Vagina (tissue), 2 donors: ENCODE results near the gene ATXN1. TPM values are rescaled to one million over a fixed set of nuclear protein-coding genes. Genes with fewer than 3 reads are reported as not detected.

Experiments used
- DNase-seq, 2 donors: peaks; one replicate each; pipeline ENCODE4 v3.0.0-alpha.2; 2017; ENCODE audit errors: extremely low spot score in 2 of 2
- H3K27ac ChIP-seq: fragments of 200-600 bp; sonication (generic); one replicate; pipeline ENCODE4 v1.5.1; 2019
- H3K27me3 ChIP-seq: fragments of 200-600 bp; sonication (generic); one replicate; pipeline ENCODE4 v1.5.1; 2019
- H3K36me3 ChIP-seq, 2 donors: fragments of 200-600 bp; sonication (generic); one replicate each; pipeline ENCODE4 v1.5.1; 2017 to 2019
- H3K4me1 ChIP-seq: fragments of 200-600 bp; sonication (generic); one replicate; pipeline ENCODE4 v1.5.1; 2019
- H3K4me3 ChIP-seq, 2 donors: fragments of 200-600 bp; sonication (generic); 1 replicate in 1 of 2; 2 replicates in 1 of 2; pipeline ENCODE4 v1.5.1; 2016 to 2019
- H3K9me3 ChIP-seq: fragments of 200-600 bp; sonication (generic); one replicate; pipeline ENCODE4 v1.5.1; 2019
- CTCF ChIP-seq, 3 experiments: fragments of 450-650 bp in 2 of 3; fragments of 200-600 bp in 1 of 3; sonication (generic) in 1 of 3; IDR thresholded peaks; one replicate each; pipeline ENCODE4 v1.5.1; 2017 to 2019; ENCODE audit warnings: antibody characterized with exemption in 3 of 3, mild to moderate bottlenecking in 2 of 3, moderate library complexity in 2 of 3
- POLR2A ChIP-seq, 2 donors: fragments of 450-650 bp; IDR thresholded peaks; one replicate each; pipeline ENCODE4 v1.6.1; 2017; ENCODE audit warnings: antibody characterized with exemption in 2 of 2, mild to moderate bottlenecking in 2 of 2, moderate library complexity in 2 of 2
- POLR2AphosphoS5 ChIP-seq, 2 donors: sonication (generic); formaldehyde crosslinking; IDR thresholded peaks; one replicate each; pipeline ENCODE4 v1.9.0; 2017; ENCODE audit warnings: antibody characterized with exemption in 2 of 2, mild to moderate bottlenecking in 2 of 2, low read depth in 1 of 2; ENCODE audit not compliant: insufficient read depth in 1 of 2
- intact Hi-C: fragments of 100-400 bp; cut with DNase I; formaldehyde crosslinking; loops from one replicate; pipeline ENCODE4 v1.15.1; 2023
- total RNA-seq: library from RNA; depleted of rRNA; stranded (reverse); fragments of >200 nt; gene quantifications from one replicate; pipeline ENCODE4 v1.2.3, GENCODE V29; 2016

The ATXN1 gene
- total RNA-seq, 1 donor from 2014 or later = 43.2 TPM

GRCh38 chr6:16367571-16367970 is 393.7 kb downstream of the ATXN1 start:
- H3K27ac ChIP-seq = no peak overlapping the region
- no peak for TF ChIP-seq POLR2A (IDR thresholded peaks at IDR 0.05)
- TF ChIP-seq CTCF (IDR thresholded peaks at IDR 0.05) = no peak
- no peak for TF ChIP-seq POLR2AphosphoS5 (IDR thresholded peaks at IDR 0.05; ENCODE audit: insufficient read depth in 1 of 2, low read depth in 1 of 2)
- H3K4me3 ChIP-seq = no peak overlapping the region
- no peaks in the 10 kb centered on the region for H3K27me3 ChIP-seq
- H3K9me3 ChIP-seq = no peaks in the 10 kb centered on the region
- no peaks in the 10 kb centered on the region for H3K36me3 ChIP-seq
- H3K4me1 ChIP-seq = no peaks in the 10 kb centered on the region
- DNase-seq = no peak
- intact Hi-C loops = no loop called here

GRCh38 chr6:16363749-16364148 is 397.5 kb downstream of the ATXN1 start:
- peaks cover 18% of the 10 kb centered on the region for H3K4me1 ChIP-seq
- no peaks in the 10 kb centered on the region for H3K36me3 ChIP-seq
- TF ChIP-seq POLR2A (IDR thresholded peaks at IDR 0.05) = no peak
- TF ChIP-seq CTCF (IDR thresholded peaks at IDR 0.05) = no peak
- TF ChIP-seq POLR2AphosphoS5 (IDR thresholded peaks at IDR 0.05; ENCODE audit: insufficient read depth in 1 of 2, low read depth in 1 of 2) = no peak
- intact Hi-C loops = no loop called here
- H3K27ac ChIP-seq = no peak overlapping the region
- DNase-seq = no peak
- H3K9me3 ChIP-seq = no peaks in the 10 kb centered on the region
- H3K4me3 ChIP-seq = no peak overlapping the region
- H3K27me3 ChIP-seq = no peaks in the 10 kb centered on the region

- peak overlapping the region; percentile 53 for H3K27ac ChIP-seq
- no peak for TF ChIP-seq POLR2AphosphoS5 (IDR thresholded peaks at IDR 0.05; ENCODE audit: insufficient read depth in 1 of 2, low read depth in 1 of 2)
- no peak for TF ChIP-seq POLR2A (IDR thresholded peaks at IDR 0.05)
- TF ChIP-seq CTCF (IDR thresholded peaks at IDR 0.05) = no peak
- no peaks in the 10 kb centered on the region for H3K36me3 ChIP-seq
- no peaks in the 10 kb centered on the region for H3K9me3 ChIP-seq
- peaks cover 18% of the 10 kb centered on the region for H3K4me1 ChIP-seq
- DNase-seq = no peak
- intact Hi-C loops = no loop called here
- no peak overlapping the region for H3K4me3 ChIP-seq
- H3K27me3 ChIP-seq = no peaks in the 10 kb centered on the region
Observed at GRCh38 chr6:16362819-16363589, 398.3 kb downstream of the ATXN1 start.

GRCh38 chr6:16362296-16362695 is 399.0 kb downstream of the ATXN1 start:
- H3K27ac ChIP-seq = peak overlapping the region; percentile 53
- H3K36me3 ChIP-seq = no peaks in the 10 kb centered on the region
- intact Hi-C loops = no loop called here
- TF ChIP-seq CTCF (IDR thresholded peaks at IDR 0.05) = no peak
- TF ChIP-seq POLR2AphosphoS5 (IDR thresholded peaks at IDR 0.05; ENCODE audit: insufficient read depth in 1 of 2, low read depth in 1 of 2) = no peak
- no peak for TF ChIP-seq POLR2A (IDR thresholded peaks at IDR 0.05)
- H3K27me3 ChIP-seq = no peaks in the 10 kb centered on the region
- H3K4me3 ChIP-seq = no peak overlapping the region
- no peaks in the 10 kb centered on the region for H3K9me3 ChIP-seq
- peaks cover 18% of the 10 kb centered on the region for H3K4me1 ChIP-seq
- no peak for DNase-seq

- Histone ChIP-seq H3K27me3 (no peaks in the 10 kb centered on the region), H3K4me3 (no peak overlapping the region), H3K27ac (peak overlapping the region; percentile 53), H3K4me1 (peaks cover 18% of the 10 kb centered on the region), H3K36me3 (no peaks in the 10 kb centered on the region), H3K9me3 (no peaks in the 10 kb centered on the region)
- TF ChIP-seq POLR2A (IDR thresholded peaks at IDR 0.05) (no peak), POLR2AphosphoS5 (IDR thresholded peaks at IDR 0.05; ENCODE audit: insufficient read depth in 1 of 2, low read depth in 1 of 2) (no peak), CTCF (IDR thresholded peaks at IDR 0.05) (no peak)
- intact Hi-C loops = no loop called here
- no peak for DNase-seq
Observed at GRCh38 chr6:16361861-16362260, 399.4 kb downstream of the ATXN1 start.
